IMR-90 (cell line): Measurements from ENCODE around the gene GATAD2A. TPM values are rescaled to one million over a fixed set of nuclear protein-coding genes. Genes with fewer than 3 reads are reported as not detected.
A peak's percentile ranks its signal among the peaks of the same experiment; 100 is the strongest.

Source experiments
- ATAC-seq: fragments of 200-7000 bp; cut with Tn5 transposase; 2 replicates; pipeline ENCODE4 v1.9.1; 2020; ENCODE audit warnings: low read depth, mild to moderate bottlenecking, moderate library complexity
- BruUV-seq: library from RNA; stranded (reverse); fragments of 400-500 nt; replicated peaks from 2 replicates; lab custom pipeline; 2021; lab: Mats Ljungman, UMichigan
- CTCF ChIA-PET: fragments of 300-600 bp; formaldehyde crosslinking; extraction: SDS; loops from one replicate; lab custom pipeline; 2021; ENCODE audit warnings: antibody characterized with exemption; lab: Yijun Ruan, JAX
- POLR2A ChIA-PET: fragments of 300-600 bp; sonication (Branson Sonifier 250); formaldehyde crosslinking; loops from one replicate; lab custom pipeline; 2022; ENCODE audit warnings: antibody characterized with exemption; ENCODE audit not compliant: unreplicated experiment; lab: Charles Lee
- DNase-seq: peaks from one replicate; pipeline ENCODE4 v3.0.0; 2013
- H2AFZ ChIP-seq: replicated peaks from 2 replicates; pipeline ENCODE3; 2013; ENCODE audit warnings: low read length, mild to moderate bottlenecking; ENCODE audit not compliant: poor library complexity
- H2AK5ac ChIP-seq: 2 replicates; pipeline ENCODE4 v1.6.1; 2013; ENCODE audit warnings: low read depth, low read length, inconsistent platforms
- H2AK9ac ChIP-seq: replicated peaks from 2 replicates; pipeline ENCODE3; 2013; ENCODE audit warnings: mild to moderate bottlenecking, low read depth, low read length, moderate library complexity; ENCODE audit not compliant: poor library complexity
- H2BK120ac ChIP-seq: 2 replicates; pipeline ENCODE4 v1.6.1; 2013; ENCODE audit warnings: low read depth, low read length, inconsistent platforms
- H2BK15ac ChIP-seq: 3 replicates; pipeline ENCODE4 v1.6.1; 2013; ENCODE audit warnings: low read depth, low read length, inconsistent platforms
- H2BK20ac ChIP-seq: 2 replicates; pipeline ENCODE4 v1.6.1; 2013; ENCODE audit warnings: low read depth, mild to moderate bottlenecking, inconsistent platforms, low read length, moderate library complexity
- H2BK5ac ChIP-seq: 2 replicates; pipeline ENCODE4 v1.6.1; 2013; ENCODE audit warnings: mild to moderate bottlenecking, low read depth, low read length, inconsistent platforms; ENCODE audit not compliant: poor library complexity, severe bottlenecking
- H3K14ac ChIP-seq: replicated peaks from 2 replicates; pipeline ENCODE4 v1.6.1; 2013; ENCODE audit warnings: low read depth, low read length, inconsistent platforms
- H3K18ac ChIP-seq: 2 replicates; pipeline ENCODE4 v1.6.1; 2013; ENCODE audit warnings: low read depth, low read length, control low read depth
- H3K23ac ChIP-seq: 2 replicates; pipeline ENCODE4 v1.6.1; 2013; ENCODE audit warnings: low read depth, low read length, inconsistent platforms
- H3K27ac ChIP-seq: 2 replicates; pipeline ENCODE4 v1.5.1; 2013; ENCODE audit warnings: mild to moderate bottlenecking, control low read depth, low read length; ENCODE audit not compliant: insufficient read depth
- H3K27me3 ChIP-seq: 2 replicates; pipeline ENCODE4 v1.6.1; 2013; ENCODE audit warnings: low read length; ENCODE audit not compliant: control insufficient read depth, insufficient read depth
- H3K36me3 ChIP-seq: 2 replicates; pipeline ENCODE4 v1.6.1; 2013; ENCODE audit warnings: low read length, mixed read lengths; ENCODE audit not compliant: control insufficient read depth, insufficient read depth
- H3K4ac ChIP-seq: 2 replicates; pipeline ENCODE4 v1.6.1; 2013; ENCODE audit warnings: low read depth, low read length, inconsistent platforms
- H3K4me1 ChIP-seq: 2 replicates; pipeline ENCODE4 v1.6.1; 2013; ENCODE audit warnings: low read length, mixed read lengths; ENCODE audit not compliant: control insufficient read depth, insufficient read depth
- H3K4me2 ChIP-seq: 2 replicates; pipeline ENCODE4 v1.6.1; 2013; ENCODE audit warnings: low read depth, mild to moderate bottlenecking, control low read depth, low read length, moderate library complexity
- H3K4me3 ChIP-seq: 2 replicates; pipeline ENCODE4 v1.5.1; 2013; ENCODE audit warnings: low read depth, mild to moderate bottlenecking, control low read depth, low read length, moderate library complexity; ENCODE audit not compliant: insufficient read depth
- H3K56ac ChIP-seq: 2 replicates; pipeline ENCODE4 v1.6.1; 2013; ENCODE audit warnings: low read length, inconsistent platforms; ENCODE audit not compliant: insufficient read depth; ENCODE audit errors: extremely low read depth
- H3K79me1 ChIP-seq, 2 experiments: 2 replicates each; pipeline ENCODE4 v1.6.1; 2013; ENCODE audit warnings: low read length in 2 of 2, inconsistent platforms in 1 of 2, low read depth in 1 of 2
- H3K9ac ChIP-seq: 2 replicates; pipeline ENCODE4 v1.6.1; 2013; ENCODE audit warnings: low read depth, low read length, control low read depth
- H3K9me1 ChIP-seq: 2 replicates; pipeline ENCODE4 v1.6.1; 2013; ENCODE audit warnings: low read length, inconsistent platforms; ENCODE audit not compliant: insufficient read depth
- H3K9me3 ChIP-seq: 2 replicates; pipeline ENCODE4 v1.6.1; 2013; ENCODE audit warnings: low read length; ENCODE audit not compliant: control insufficient read depth, insufficient read depth
- H4K20me1 ChIP-seq: 2 replicates; pipeline ENCODE4 v1.6.1; 2013; ENCODE audit warnings: low read length, inconsistent platforms; ENCODE audit not compliant: insufficient read depth
- H4K5ac ChIP-seq: 2 replicates; pipeline ENCODE4 v1.6.1; 2013; ENCODE audit warnings: mild to moderate bottlenecking, low read depth, low read length, control low read depth
- H4K8ac ChIP-seq, 2 experiments: 2 replicates each; pipeline ENCODE4 v1.6.1; 2013; ENCODE audit warnings: low read depth in 2 of 2, low read length in 2 of 2, control low read depth in 1 of 2, inconsistent platforms in 1 of 2
- H4K91ac ChIP-seq: 2 replicates; pipeline ENCODE4 v1.6.1; 2013; ENCODE audit warnings: low read depth, low read length, inconsistent platforms; ENCODE audit not compliant: insufficient read depth
- BHLHE40 ChIP-seq: fragments of 150-350 bp; IDR thresholded peaks from 2 replicates; pipeline ENCODE4 v1.6.1; 2016; ENCODE audit warnings: mild to moderate bottlenecking, low read depth, low read length
- CEBPB ChIP-seq: IDR thresholded peaks from 2 replicates; pipeline ENCODE4 v1.6.1; 2012; ENCODE audit warnings: low read depth, low read length, improper control_type of control experiment
- CHD1 ChIP-seq: IDR thresholded peaks from 2 replicates; pipeline ENCODE4 v1.6.1; 2012; ENCODE audit warnings: low read depth, low read length, improper control_type of control experiment
- FOS ChIP-seq: fragments of 150-350 bp; IDR thresholded peaks from 2 replicates; pipeline ENCODE4 v1.6.1; 2016; ENCODE audit warnings: low read depth, low read length
- MAFK ChIP-seq: IDR thresholded peaks from 2 replicates; pipeline ENCODE4 v1.6.1; 2012; ENCODE audit warnings: low read depth, low read length, improper control_type of control experiment
- MAZ ChIP-seq: IDR thresholded peaks from 2 replicates; pipeline ENCODE4 v1.6.1; 2012; ENCODE audit warnings: low read depth, mild to moderate bottlenecking, low read length, improper control_type of control experiment, moderate library complexity, borderline replicate concordance
- MXI1 ChIP-seq: IDR thresholded peaks from 2 replicates; pipeline ENCODE4 v1.6.1; 2012; ENCODE audit warnings: low read depth, mild to moderate bottlenecking, low read length, moderate library complexity, borderline replicate concordance
- POLR2A ChIP-seq: IDR thresholded peaks from 2 replicates; pipeline ENCODE4 v1.6.1; 2012; ENCODE audit warnings: mild to moderate bottlenecking, low read depth, low read length
- RAD21 ChIP-seq: IDR thresholded peaks from 2 replicates; pipeline ENCODE4 v1.6.1; 2012; ENCODE audit warnings: low read length, improper control_type of control experiment
- RCOR1 ChIP-seq: IDR thresholded peaks from 2 replicates; pipeline ENCODE4 v1.6.1; 2012; ENCODE audit warnings: mild to moderate bottlenecking, low read length, improper control_type of control experiment; ENCODE audit not compliant: insufficient replicate concordance
- RFX5 ChIP-seq: IDR thresholded peaks from 2 replicates; pipeline ENCODE4 v1.8.0; 2012; ENCODE audit warnings: low read depth, mild to moderate bottlenecking, low read length, moderate library complexity
- WGBS, 2 experiments: methylation state at CpG; one replicate each; pipeline versions ENCODE4 v1.1.5 to v1.1.7; 2013; ENCODE audit warnings: missing lambda C conversion rate in 2 of 2; ENCODE audit not compliant: insufficient read length in 1 of 2; ENCODE audit errors: extremely low coverage in 2 of 2; 5-methylcytosine and 5-hydroxymethylcytosine counted together
- dilution Hi-C: fragments of 300-500 bp; cut with HindIII; formaldehyde crosslinking; loops from one replicate; pipeline ENCODE4 v1.14.3; 2018; ENCODE audit warnings: low sequenced_read_pairs; ENCODE audit not compliant: unreplicated experiment
- in situ Hi-C: fragments of 300-500 bp; cut with MboI; formaldehyde crosslinking; loops from 3 replicates; pipeline ENCODE4 v1.14.3; 2019; ENCODE audit warnings: low sequenced_read_pairs, inconsistent platforms, mixed read lengths
- intact Hi-C: fragments of 100-400 bp; cut with micrococcal nuclease; formaldehyde crosslinking; loops from 2 replicates; pipeline ENCODE4 v1.10.0; 2022
- polyA plus RNA-seq, 3 experiments: library from polyadenylated mRNA; depleted of rRNA; stranded (reverse); fragments of >200 nt; gene quantifications; 2 replicates each; pipeline ENCODE4 v1.2.3, GENCODE V29; 2012; ENCODE audit warnings: low replicate concordance in 1 of 3
- total RNA-seq: library from RNA; depleted of rRNA; stranded (reverse); fragments of >200 nt; gene quantifications from 2 replicates; pipeline ENCODE4 v1.2.3, GENCODE V29; 2012
- TF ChIP-seq, protein P1 (sequence below): conservative IDR thresholded peaks from 2 replicates; pipeline ENCODE4 v1.5.1; 2012; ENCODE audit warnings: mild to moderate bottlenecking, low read depth, low read length, improper control_type of control experiment
- TF ChIP-seq, protein P2 (sequence below): fragments of 150-350 bp; IDR thresholded peaks from 2 replicates; pipeline ENCODE4 v1.6.1; 2017; ENCODE audit warnings: mild to moderate bottlenecking, antibody characterized with exemption, low read length, low read depth
- TF ChIP-seq, protein P3 (sequence below): fragments of 150-350 bp; IDR thresholded peaks from 2 replicates; pipeline ENCODE4 v1.6.1; 2016; ENCODE audit warnings: low read depth, mild to moderate bottlenecking, low read length, moderate library complexity, borderline replicate concordance

The GATAD2A gene
- total and polyA plus RNA-seq, 2 of the 4 experiments (the other 2 are of a cell fraction) = 23.5 to 33.2 TPM

DNA sequence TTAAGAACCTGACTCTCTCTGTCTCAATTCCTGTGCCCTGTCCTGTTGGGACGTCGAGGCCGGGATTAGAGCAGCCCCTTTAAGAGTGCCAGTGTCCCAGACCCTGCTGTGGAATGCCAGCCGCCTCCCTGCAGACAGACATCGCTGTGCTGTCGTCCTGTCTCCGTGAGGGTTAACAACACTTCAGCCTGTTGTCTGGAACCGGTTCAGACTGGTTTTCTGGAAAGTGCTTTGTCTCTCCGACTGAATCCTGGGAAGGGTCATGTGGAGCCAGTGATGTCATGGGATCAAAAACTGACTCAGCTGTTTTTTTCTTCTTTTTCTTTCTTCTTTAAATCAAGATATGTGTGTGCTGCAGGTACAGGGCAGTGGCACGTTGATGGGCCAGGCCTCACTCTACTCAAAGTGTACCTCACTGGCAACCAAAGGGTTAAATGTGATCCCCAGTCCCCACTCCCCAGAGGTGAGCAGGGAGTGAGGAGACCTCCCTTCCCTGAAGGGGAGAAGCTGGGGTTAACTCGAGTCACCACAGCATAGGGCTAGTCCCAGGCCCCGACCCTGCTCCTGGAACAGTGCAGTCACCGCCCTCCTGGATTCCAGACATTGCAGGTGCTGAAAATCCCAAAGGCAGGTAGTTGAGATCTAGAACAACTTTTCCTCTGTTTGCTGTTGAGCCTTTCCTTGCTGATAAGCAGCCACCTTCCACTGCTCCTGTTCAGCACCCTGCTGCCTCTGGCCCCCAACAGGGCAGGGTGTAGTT is 59.0 kb downstream of the GATAD2A start:
- peaks cover 24% of the 10 kb centered on the region for H3K36me3 ChIP-seq
- H3K9ac ChIP-seq = peak overlapping the region; percentile 49
- peak overlapping the region; percentile 91 for H2AK9ac ChIP-seq
- peaks cover 51% of the 10 kb centered on the region for H3K4me1 ChIP-seq
- peak overlapping the region; percentile 94 for H2AK5ac ChIP-seq
- peak overlapping the region; percentile 47 for H2BK5ac ChIP-seq
- peak overlapping the region; percentile 80 for H2BK120ac ChIP-seq
- 0 out of 3 replicates have a peak overlapping the region, but pooled peaks have one; percentile 18 for H2BK15ac ChIP-seq
- peak overlapping the region; percentile 78 for H4K5ac ChIP-seq
- peak overlapping the region; percentile 91 for H3K23ac ChIP-seq
- intact Hi-C loops = no loop called here
- ChIA-PET POLR2A (interaction anchor here (0.5 kb wide), 1 partner anchor 127 kb away, joined by 5 read pairs; no protein-coding TSS in a partner anchor), CTCF (no interaction called here)
- ATAC-seq = peak; percentile 10; the same call in 1 of the 2 replicates
- peak overlapping the region; percentile 11 for H3K4me2 ChIP-seq
- peak overlapping the region; percentile 33; the same call in 1 of the 2 replicates for H2BK20ac ChIP-seq
- peaks cover 10% of the 10 kb centered on the region for H3K9me3 ChIP-seq
- in situ Hi-C loops = no loop called here
- no peak overlapping the region for H3K4me3 ChIP-seq
- dilution Hi-C loops = no loop called here
- H3K79me1 ChIP-seq = peaks cover 31 to 81% of the 10 kb centered on the region in 2 experiments
- peak; percentile 73 for DNase-seq
- H4K91ac ChIP-seq = peak overlapping the region; percentile 80
- H2AFZ ChIP-seq = no peak overlapping the region
- BruUV-seq = no TSS peak
- peaks cover 43% of the 10 kb centered on the region for H3K9me1 ChIP-seq
- H4K8ac ChIP-seq = peak overlapping the region; percentile 52 to 95
- no peaks in the 10 kb centered on the region for H3K27me3 ChIP-seq
- H3K56ac ChIP-seq = peak overlapping the region; percentile 32; the same call in 1 of the 2 replicates
- peak overlapping the region; percentile 91 for H3K4ac ChIP-seq
- H3K18ac ChIP-seq = peak overlapping the region; percentile 44
- H3K14ac ChIP-seq = peak overlapping the region; percentile 89
- 37% methylated on average over 6 of the region's 13 CpGs; no CpG with 5 or more reads in 1 of the 2 experiments for WGBS, 2 experiments
- peaks cover 46% of the 10 kb centered on the region for H4K20me1 ChIP-seq
- peak overlapping the region; percentile 69 for H3K27ac ChIP-seq
- TF ChIP-seq, protein P1, sequence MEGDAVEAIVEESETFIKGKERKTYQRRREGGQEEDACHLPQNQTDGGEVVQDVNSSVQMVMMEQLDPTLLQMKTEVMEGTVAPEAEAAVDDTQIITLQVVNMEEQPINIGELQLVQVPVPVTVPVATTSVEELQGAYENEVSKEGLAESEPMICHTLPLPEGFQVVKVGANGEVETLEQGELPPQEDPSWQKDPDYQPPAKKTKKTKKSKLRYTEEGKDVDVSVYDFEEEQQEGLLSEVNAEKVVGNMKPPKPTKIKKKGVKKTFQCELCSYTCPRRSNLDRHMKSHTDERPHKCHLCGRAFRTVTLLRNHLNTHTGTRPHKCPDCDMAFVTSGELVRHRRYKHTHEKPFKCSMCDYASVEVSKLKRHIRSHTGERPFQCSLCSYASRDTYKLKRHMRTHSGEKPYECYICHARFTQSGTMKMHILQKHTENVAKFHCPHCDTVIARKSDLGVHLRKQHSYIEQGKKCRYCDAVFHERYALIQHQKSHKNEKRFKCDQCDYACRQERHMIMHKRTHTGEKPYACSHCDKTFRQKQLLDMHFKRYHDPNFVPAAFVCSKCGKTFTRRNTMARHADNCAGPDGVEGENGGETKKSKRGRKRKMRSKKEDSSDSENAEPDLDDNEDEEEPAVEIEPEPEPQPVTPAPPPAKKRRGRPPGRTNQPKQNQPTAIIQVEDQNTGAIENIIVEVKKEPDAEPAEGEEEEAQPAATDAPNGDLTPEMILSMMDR = no peak
- TF ChIP-seq FOS = no peak
- TF ChIP-seq MAZ = no peak
- TF ChIP-seq CHD1 = no peak
- TF ChIP-seq CEBPB = no peak
- TF ChIP-seq RFX5 = no peak
- TF ChIP-seq RAD21 = no peak
- no peak for TF ChIP-seq RCOR1
- TF ChIP-seq, protein P2, sequence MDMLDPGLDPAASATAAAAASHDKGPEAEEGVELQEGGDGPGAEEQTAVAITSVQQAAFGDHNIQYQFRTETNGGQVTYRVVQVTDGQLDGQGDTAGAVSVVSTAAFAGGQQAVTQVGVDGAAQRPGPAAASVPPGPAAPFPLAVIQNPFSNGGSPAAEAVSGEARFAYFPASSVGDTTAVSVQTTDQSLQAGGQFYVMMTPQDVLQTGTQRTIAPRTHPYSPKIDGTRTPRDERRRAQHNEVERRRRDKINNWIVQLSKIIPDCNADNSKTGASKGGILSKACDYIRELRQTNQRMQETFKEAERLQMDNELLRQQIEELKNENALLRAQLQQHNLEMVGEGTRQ = peak; percentile 85
- TF ChIP-seq MAFK = peak; percentile 94
- TF ChIP-seq, protein P3, sequence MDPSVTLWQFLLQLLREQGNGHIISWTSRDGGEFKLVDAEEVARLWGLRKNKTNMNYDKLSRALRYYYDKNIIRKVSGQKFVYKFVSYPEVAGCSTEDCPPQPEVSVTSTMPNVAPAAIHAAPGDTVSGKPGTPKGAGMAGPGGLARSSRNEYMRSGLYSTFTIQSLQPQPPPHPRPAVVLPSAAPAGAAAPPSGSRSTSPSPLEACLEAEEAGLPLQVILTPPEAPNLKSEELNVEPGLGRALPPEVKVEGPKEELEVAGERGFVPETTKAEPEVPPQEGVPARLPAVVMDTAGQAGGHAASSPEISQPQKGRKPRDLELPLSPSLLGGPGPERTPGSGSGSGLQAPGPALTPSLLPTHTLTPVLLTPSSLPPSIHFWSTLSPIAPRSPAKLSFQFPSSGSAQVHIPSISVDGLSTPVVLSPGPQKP = no peak
- TF ChIP-seq MXI1 = no peak
- TF ChIP-seq POLR2A = no peak
- no peak for TF ChIP-seq BHLHE40
